Stimulated activated CD4-positive, alpha-beta T cell treated with anti-CD3 and anti-CD28 coated beads, TNF-alpha, amount 100 ng/mL, for 1 hour (primary cell): ENCODE data around the gene TRPM1.

Experiments
- DNase-seq, 3 donors: peaks; one replicate each; pipeline ENCODE4 v3.0.0-alpha.2; 2020; ENCODE audit warnings: low read depth in 3 of 3, low spot score in 1 of 3

The TRPM1 gene

GRCh38 chr15:31101262-31102038 lies at the start of gene TRPM1:
Gene TRPM1 (minus strand): TSS chr15:31101725. CDS start chr15:31081355, 20,370 bp downstream.
- no peak for DNase-seq

- DNase-seq: no peak
These were observed 49.3 kb upstream of the TRPM1 start for GRCh38 chr15:31150732-31151231.

GRCh38 chr15:31149987-31150386 lies 48.5 kb upstream of the TRPM1 start:
- DNase-seq: no peak

DNA sequence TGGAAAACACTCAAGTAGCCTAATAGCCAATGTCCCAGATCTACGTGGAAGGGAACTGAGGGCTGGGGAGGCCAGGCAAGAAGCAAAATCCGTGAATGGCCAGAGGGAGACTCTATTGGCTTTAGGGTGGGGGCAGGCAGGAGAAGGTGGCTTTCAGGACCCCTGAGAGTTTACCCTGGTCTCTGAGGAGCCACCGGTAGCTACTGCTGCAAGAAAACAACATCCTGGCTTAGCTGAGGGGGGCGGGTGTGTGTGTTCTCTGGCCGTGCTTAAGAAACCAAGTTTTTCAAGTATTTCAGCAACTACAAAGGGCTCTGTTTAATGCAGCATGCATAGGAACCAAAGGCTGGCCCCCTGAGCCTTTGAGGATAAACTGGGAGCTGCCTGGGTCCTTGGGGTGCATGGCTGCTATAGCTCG lies 47.6 kb upstream of the TRPM1 start:
- no peak for DNase-seq

GRCh38 chr15:31148297-31149087 lies 47.0 kb upstream of the TRPM1 start:
- no peak for DNase-seq

- DNase-seq: no peak
These were observed 46.4 kb upstream of the TRPM1 start for GRCh38 chr15:31147944-31148296.

GRCh38 chr15:31147456-31147855 lies 45.9 kb upstream of the TRPM1 start:
- DNase-seq: no peak

DNA sequence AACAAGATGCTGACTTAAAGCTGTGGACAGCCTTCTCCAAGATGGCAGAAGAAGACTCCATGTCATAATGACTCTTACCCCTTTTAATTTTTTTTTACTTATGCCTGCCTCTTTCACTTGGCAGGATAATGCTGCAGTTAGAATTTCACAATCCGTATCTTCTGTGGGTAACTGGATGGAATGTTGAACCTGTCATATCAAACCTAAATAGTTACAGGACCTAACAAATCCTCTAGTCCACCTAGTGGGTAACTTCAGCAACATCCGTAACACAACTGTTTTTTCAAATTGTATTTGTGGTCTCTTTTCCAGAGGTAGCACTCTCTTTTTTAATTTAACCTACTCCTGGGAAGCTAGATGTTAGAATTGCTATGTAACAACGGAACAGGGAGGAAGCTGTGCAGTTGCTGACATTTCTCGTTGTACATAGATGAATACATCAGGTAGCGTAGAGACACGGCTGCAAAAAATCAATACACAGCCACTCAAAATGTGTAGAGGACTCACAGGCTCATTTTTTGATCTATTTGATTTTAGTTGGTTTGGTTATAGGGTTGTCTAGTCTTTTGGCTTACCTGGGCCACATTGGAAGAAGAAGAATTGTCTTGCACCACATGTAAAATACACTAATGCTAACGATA lies 43.9 kb upstream of the TRPM1 start:
- DNase-seq: no peak

DNA sequence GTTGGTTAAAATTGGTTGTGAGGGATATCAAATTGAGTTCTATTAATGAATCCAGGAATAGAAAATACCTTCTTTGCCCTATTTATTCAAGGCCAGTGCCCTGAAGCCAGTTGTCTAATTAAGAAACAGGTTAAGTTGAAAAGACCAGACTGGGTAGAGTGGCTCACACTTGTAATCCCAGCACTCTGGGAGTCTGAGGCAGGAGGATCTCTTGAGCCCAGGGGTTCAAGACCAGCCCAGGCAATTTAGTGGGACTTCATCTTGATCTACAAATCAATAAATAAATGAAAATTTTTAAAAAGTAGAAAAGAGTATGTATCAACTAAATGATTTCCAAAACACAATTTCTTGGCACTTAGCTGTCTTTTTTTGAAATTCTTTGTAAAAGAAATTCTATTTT lies 40.3 kb upstream of the TRPM1 start:
- DNase-seq: no peak

- no peak for DNase-seq
These were observed 35.2 kb upstream of the TRPM1 start for GRCh38 chr15:31136607-31137328.

- DNase-seq: no peak
These were observed 34.5 kb upstream of the TRPM1 start for GRCh38 chr15:31136016-31136415.

DNA sequence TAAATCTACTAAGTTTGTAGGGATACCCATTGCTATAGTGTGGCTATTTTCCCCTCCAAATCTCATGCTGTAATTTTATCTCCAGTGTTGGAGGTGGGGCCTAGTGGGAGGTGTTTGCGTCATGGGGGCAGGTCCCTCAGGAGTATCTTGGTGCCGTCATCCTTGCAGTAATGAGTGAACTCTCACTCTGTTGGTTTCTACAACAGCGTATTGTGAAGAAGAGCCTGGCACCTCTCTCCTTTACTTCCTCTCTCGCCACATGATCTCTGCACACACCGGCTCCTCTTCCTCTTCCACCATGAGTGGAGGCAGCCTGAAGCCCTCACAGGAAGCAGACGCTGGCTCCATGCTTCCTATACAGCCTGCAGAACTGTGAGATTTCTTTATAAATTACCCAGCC lies 34.0 kb upstream of the TRPM1 start:
- no peak for DNase-seq

- no peak for DNase-seq
These were observed 32.4 kb upstream of the TRPM1 start for GRCh38 chr15:31133890-31134289.

DNA sequence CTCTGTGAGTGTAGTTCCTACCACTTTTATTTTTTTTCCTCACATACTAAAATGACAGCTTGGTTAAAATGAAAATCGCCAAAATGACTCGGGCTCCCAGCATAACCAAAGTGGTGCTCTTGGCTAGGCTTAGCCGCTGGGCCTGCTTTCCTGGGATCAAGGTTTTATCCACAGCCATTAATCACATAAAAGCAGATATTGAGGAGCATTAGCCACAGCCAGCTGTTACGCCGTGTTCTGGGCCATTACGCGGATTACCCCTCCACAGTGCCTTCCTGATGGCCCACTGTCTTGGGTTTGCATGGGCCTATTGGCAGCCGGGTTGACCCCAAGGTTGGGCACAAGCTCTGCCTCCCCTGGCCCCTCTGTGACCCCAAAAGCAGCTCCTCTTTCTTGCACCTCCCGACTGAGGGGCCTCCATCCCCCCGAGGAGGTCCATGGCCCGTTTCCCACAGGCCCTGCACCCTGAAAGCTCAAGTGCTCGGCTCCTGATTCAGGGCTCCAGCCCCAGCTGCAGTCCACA lies 30.4 kb upstream of the TRPM1 start:
- DNase-seq: no peak

DNA sequence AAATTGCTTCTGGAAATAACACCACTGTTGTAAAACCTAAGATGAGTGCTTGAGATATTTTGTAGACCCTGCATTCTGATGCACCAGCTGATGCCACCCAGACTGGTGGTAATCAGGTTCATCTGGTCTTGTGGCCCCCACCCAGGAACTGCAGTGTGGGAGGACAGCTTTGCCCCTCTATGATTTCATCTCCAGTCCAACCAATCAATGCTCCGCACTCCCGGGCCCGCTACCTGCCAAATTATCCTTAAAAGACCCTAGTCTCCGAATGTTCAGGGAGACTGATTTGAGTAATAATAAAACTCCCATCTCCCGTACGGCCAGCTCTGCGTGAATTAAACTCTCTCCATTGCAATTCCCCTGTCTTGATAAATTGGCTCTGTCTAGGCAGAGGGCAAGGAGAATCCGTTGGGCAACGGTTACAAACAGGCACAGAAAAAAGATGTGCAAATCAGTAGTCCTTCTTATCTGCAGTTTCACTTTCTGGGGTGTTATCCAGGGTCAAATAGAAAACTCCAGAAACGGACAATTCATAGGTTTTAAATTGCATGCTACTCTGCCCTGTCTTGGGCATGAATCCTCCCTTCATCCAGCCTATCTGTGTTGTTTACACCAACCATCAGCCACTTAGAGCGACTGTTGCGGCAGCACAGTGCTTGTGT lies 29.2 kb upstream of the TRPM1 start:
- DNase-seq: no peak

- no peak for DNase-seq
These were observed 28.3 kb upstream of the TRPM1 start for GRCh38 chr15:31129769-31130303.

GRCh38 chr15:31128919-31129768 lies 27.6 kb upstream of the TRPM1 start:
- DNase-seq: peak; percentile 10 to 77 (median 58)

- DNase-seq: no peak
These were observed 27.0 kb upstream of the TRPM1 start for GRCh38 chr15:31128477-31128876.

- DNase-seq: no peak
These were observed 26.2 kb upstream of the TRPM1 start for GRCh38 chr15:31127596-31128261.
